Esophagus (tissue), 2 donors: ENCODE data around the gene NOS1. TPM values are rescaled to one million over a fixed set of nuclear protein-coding genes. Genes with fewer than 3 reads are reported as not detected.
"Not testable (repeated sequence)": the region's sequence is repeated elsewhere in the genome, so short reads cannot be mapped to it uniquely, and the experiment has no call there.

ENCODE experiments used
- H3K27ac ChIP-seq, 2 donors: one replicate each; pipeline ENCODE4 v1.5.1; 2013; ENCODE audit warnings: low read depth in 2 of 2, mild to moderate bottlenecking in 2 of 2, inconsistent platforms in 1 of 2, low read length in 1 of 2, moderate library complexity in 1 of 2
- H3K27me3 ChIP-seq, 2 donors: one replicate each; pipeline ENCODE4 v1.6.1; 2013; ENCODE audit warnings: low read length in 2 of 2, control low read depth in 1 of 2, mild to moderate bottlenecking in 1 of 2; ENCODE audit not compliant: insufficient read depth in 2 of 2, control insufficient read depth in 1 of 2
- H3K36me3 ChIP-seq, 2 donors: one replicate each; pipeline ENCODE4 v1.6.1; 2013; ENCODE audit warnings: low read length in 1 of 2; ENCODE audit not compliant: control insufficient read depth in 2 of 2, insufficient read depth in 2 of 2
- H3K4me1 ChIP-seq, 2 donors: one replicate each; pipeline ENCODE4 v1.6.1; 2013; ENCODE audit warnings: low read length in 1 of 2; ENCODE audit not compliant: control insufficient read depth in 2 of 2, insufficient read depth in 2 of 2
- H3K4me3 ChIP-seq, 2 donors: one replicate each; pipeline ENCODE4 v1.5.1; 2013; ENCODE audit warnings: low read length in 2 of 2, mild to moderate bottlenecking in 2 of 2, low read depth in 1 of 2, moderate library complexity in 1 of 2
- H3K9me3 ChIP-seq, 2 donors: one replicate each; pipeline ENCODE4 v1.6.1; 2013; ENCODE audit warnings: mild to moderate bottlenecking in 2 of 2, low read depth in 1 of 2, low read length in 1 of 2, moderate library complexity in 1 of 2; ENCODE audit not compliant: control insufficient read depth in 2 of 2, insufficient read depth in 1 of 2
- WGBS, 2 donors: extraction: QIAGEN DNeasy Blood & Tissue Kit; methylation state at CpG; one replicate each; pipeline ENCODE4 v1.1.7; 2013; 5-methylcytosine and 5-hydroxymethylcytosine counted together
- polyA plus RNA-seq, 2 donors: library from polyadenylated mRNA; stranded (reverse); fragments of 200-250 nt; gene quantifications; one replicate each; pipeline ENCODE4 v1.2.3, GENCODE V29; 2013
- donor health status: healthy with polysubstance abuse.
- donor health status: Bipolar disorder and iron deficiency.

NOS1 gene
- polyA plus RNA-seq, 2 donors = 0.32 to 0.35 TPM

- no peaks in the 10 kb centered on the region for H3K36me3 ChIP-seq
- peaks cover 0 to 2% of the 10 kb centered on the region in 2 donors for H3K4me1 ChIP-seq
- no peaks in the 10 kb centered on the region for H3K9me3 ChIP-seq
- H3K4me3 ChIP-seq = no peak overlapping the region
- no peaks in the 10 kb centered on the region for H3K27me3 ChIP-seq
- H3K27ac ChIP-seq = no peak overlapping the region
- WGBS, 2 donors = 44 to 58% methylated on average over 1 of the region's 1 CpG
Observed at GRCh38 chr12:117394491-117394890, 33.1 kb upstream of the NOS1 start.

DNA sequence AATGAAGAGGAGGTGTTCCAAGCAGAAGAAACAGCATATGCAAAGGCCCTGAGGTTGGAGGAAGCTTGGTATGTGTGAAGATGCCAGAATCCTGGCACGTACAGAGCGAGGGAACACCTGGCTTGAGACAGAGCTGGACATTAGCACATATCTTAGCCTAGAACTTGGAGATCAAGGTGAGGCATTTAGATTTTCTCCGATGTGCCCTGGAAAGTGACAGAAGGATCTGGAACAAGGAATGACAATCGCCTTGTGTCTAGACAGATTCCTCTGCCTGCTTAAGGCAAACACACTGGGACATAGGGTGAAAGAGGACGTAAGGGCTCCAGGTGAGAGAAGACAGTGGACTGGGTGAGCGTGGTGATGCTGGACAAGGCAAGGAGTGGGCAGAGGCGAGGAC, 32.2 kb upstream of the NOS1 start:
- WGBS, 2 donors = 83 to 88% methylated on average over 7 of the region's 7 CpGs
- no peak overlapping the region for H3K4me3 ChIP-seq
- H3K9me3 ChIP-seq = no peaks in the 10 kb centered on the region
- peaks cover 0 to 2% of the 10 kb centered on the region in 2 donors for H3K4me1 ChIP-seq
- H3K36me3 ChIP-seq = no peaks in the 10 kb centered on the region
- H3K27ac ChIP-seq = no peak overlapping the region
- no peaks in the 10 kb centered on the region for H3K27me3 ChIP-seq

DNA sequence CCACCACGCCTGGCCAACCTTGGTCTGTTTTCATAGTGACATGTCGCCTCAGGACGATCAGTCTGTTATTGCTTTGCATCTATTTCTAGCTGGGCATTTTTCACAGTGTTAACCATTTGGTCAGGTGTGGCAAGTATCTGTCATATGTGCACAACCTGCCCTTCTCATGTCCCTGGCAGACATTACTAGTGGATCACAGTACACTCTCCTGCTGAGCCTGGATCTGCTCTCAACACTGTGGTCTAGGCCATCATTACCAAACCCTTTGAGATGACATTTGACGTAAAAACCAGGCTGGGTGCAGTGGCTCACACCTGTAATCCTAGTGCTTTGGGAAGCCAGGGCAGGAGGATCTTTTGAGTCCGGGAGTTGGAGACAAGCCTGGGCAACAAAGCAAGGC, 29.4 kb upstream of the NOS1 start:
- no peaks in the 10 kb centered on the region for H3K9me3 ChIP-seq
- H3K27ac ChIP-seq = no peak overlapping the region
- H3K4me3 ChIP-seq = no peak overlapping the region
- H3K4me1 ChIP-seq = peaks cover 0 to 2% of the 10 kb centered on the region in 2 donors
- H3K36me3 ChIP-seq = no peaks in the 10 kb centered on the region
- WGBS, 2 donors = 92 to 94% methylated on average over 5 of the region's 5 CpGs
- no peaks in the 10 kb centered on the region for H3K27me3 ChIP-seq

GRCh38 chr12:117388951-117389446, 27.6 kb upstream of the NOS1 start:
- no peak overlapping the region for H3K4me3 ChIP-seq
- 79 to 83% methylated on average over 9 of the region's 9 CpGs for WGBS, 2 donors
- no peaks in the 10 kb centered on the region for H3K9me3 ChIP-seq
- no peaks in the 10 kb centered on the region for H3K36me3 ChIP-seq
- no peaks in the 10 kb centered on the region for H3K27me3 ChIP-seq
- H3K27ac ChIP-seq = no peak overlapping the region
- no peaks in the 10 kb centered on the region for H3K4me1 ChIP-seq

DNA sequence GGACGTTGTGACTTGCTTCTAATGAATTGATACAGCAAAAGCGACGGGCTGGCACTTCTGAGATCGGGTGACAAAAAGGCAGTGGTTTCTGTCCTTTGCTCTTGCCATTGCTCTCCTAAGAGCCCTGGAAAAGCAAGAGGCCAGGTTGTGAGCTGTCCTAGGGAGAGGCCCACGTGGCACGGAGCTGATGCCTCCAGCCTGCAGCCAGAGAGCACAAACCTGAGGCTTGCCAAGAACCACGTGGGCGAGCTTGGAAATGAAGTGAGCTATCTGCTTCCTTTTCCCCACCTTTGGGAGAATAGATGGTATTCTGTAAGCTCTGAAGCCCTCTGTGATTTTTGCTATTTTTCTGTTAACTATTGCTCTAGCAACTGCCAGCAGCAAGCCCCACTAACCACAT, 26.4 kb upstream of the NOS1 start:
- 60 to 72% methylated on average over 8 of the region's 8 CpGs for WGBS, 2 donors
- Histone ChIP-seq H3K4me3 (no peak overlapping the region), H3K4me1 (no peaks in the 10 kb centered on the region), H3K36me3 (no peaks in the 10 kb centered on the region), H3K9me3 (no peaks in the 10 kb centered on the region), H3K27ac (no peak overlapping the region), H3K27me3 (no peaks in the 10 kb centered on the region)

DNA sequence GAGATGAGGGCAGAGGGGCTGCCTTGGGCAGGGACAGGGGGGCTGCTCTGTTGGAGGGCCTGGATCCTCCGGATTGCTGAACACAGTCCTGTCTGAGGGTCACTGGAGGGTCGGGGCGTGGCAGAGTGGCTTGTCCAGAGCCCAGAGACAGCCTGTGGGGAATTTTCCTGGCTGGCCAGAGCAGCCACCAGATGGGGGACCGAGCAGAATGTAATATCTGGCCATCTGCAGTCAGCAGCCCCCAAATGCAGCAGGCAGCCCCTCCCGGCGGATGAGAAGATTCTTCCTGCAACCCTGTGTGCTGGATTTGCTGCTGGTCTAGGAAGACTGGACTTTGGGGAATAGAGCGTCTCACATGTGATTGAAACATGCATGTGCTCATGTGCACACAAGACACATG, 23.3 kb upstream of the NOS1 start:
- Histone ChIP-seq H3K36me3 (no peaks in the 10 kb centered on the region), H3K27me3 (no peaks in the 10 kb centered on the region), H3K27ac (no peak overlapping the region), H3K9me3 (no peaks in the 10 kb centered on the region), H3K4me1 (no peaks in the 10 kb centered on the region), H3K4me3 (no peak overlapping the region)
- WGBS, 2 donors = 76% methylated on average over 7 of the region's 7 CpGs

GRCh38 chr12:117380083-117380482, 18.7 kb upstream of the NOS1 start:
- no peaks in the 10 kb centered on the region for H3K36me3 ChIP-seq
- no peak overlapping the region for H3K4me3 ChIP-seq
- no peaks in the 10 kb centered on the region for H3K4me1 ChIP-seq
- H3K27me3 ChIP-seq = peaks cover 0 to 4% of the 10 kb centered on the region in 2 donors
- peaks cover 0 to 2% of the 10 kb centered on the region in 2 donors for H3K9me3 ChIP-seq
- 72 to 75% methylated on average over 1 of the region's 1 CpG for WGBS, 2 donors
- H3K27ac ChIP-seq = no peak overlapping the region

GRCh38 chr12:117377758-117378157, 16.3 kb upstream of the NOS1 start:
- Histone ChIP-seq H3K27me3 (peaks cover 0 to 4% of the 10 kb centered on the region in 2 donors), H3K27ac (no peak overlapping the region), H3K4me3 (no peak overlapping the region), H3K4me1 (no peaks in the 10 kb centered on the region), H3K36me3 (no peaks in the 10 kb centered on the region), H3K9me3 (peaks cover 0 to 2% of the 10 kb centered on the region in 2 donors)
- WGBS, 2 donors = 89 to 95% methylated on average over 2 of the region's 2 CpGs

DNA sequence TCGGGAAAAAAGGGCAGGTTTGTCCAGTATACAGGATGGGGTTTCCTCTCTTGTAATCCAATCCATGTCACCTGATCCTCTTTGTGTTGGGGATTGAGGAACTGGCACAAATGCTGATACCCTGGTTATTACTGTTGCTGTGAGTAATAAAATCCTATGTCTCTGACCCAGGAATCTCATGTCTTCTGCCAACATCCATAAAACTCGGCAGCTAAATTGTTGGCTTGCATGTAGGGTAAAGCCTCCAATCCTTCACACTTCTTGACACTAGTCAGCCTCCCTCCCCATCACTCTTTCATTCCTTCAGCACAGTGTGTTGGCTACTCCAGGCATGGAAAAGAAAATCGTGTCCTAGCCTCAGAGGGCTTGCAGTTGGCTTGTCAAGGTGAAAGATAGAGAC, 9.2 kb upstream of the NOS1 start:
- H3K4me3 ChIP-seq = no peak overlapping the region
- peaks cover 0 to 4% of the 10 kb centered on the region in 2 donors for H3K9me3 ChIP-seq

DNA sequence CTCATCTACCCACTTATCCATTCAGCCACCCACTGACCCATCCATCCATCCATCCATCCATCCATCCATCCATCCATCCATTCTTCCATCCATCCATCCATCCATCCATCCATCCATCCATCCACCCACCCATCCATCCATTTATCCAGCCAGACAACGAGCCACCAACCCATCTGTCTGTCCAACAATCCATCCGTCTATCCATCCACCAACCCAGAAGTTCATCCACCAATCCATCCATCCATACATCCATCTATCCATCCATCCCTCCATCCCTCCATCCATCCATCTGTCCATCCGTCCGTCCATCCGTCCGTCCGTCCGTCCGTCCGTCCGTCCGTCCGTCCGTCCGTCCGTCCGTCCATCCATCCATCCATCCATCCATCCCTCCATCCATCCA, 8.6 kb upstream of the NOS1 start:
- not testable (repeated sequence) for H3K9me3 ChIP-seq, H3K4me1 ChIP-seq, H3K36me3 ChIP-seq, H3K4me3 ChIP-seq, H3K27me3 ChIP-seq, H3K27ac ChIP-seq
- WGBS, 2 donors = 80 to 83% methylated on average over 17 of the region's 17 CpGs

More for the DNA sequence above, 9.2 kb upstream of the NOS1 start:
- 57 to 59% methylated on average over 3 of the region's 3 CpGs for WGBS, 2 donors
- no peaks in the 10 kb centered on the region for H3K27me3 ChIP-seq
- H3K36me3 ChIP-seq = no peaks in the 10 kb centered on the region
- H3K27ac ChIP-seq = no peak overlapping the region
- no peaks in the 10 kb centered on the region for H3K4me1 ChIP-seq
